ENCODE results near the gene GRM1. TPM values are rescaled to one million over a fixed set of nuclear protein-coding genes. Genes with fewer than 3 reads are reported as not detected.
"Not testable (repeated sequence)": the region's sequence is repeated elsewhere in the genome, so short reads cannot be mapped to it uniquely, and the experiment has no call there.

GRM1 gene
- total and polyA plus RNA-seq, 2 donors: 0.01 to 0.16 TPM

- WGBS: 85% methylated on average over 2 of the region's 2 CpGs
- H3K36me3 ChIP-seq (ENCODE audit: insufficient read depth): no peaks in the 10 kb centered on the region
Measured at GRCh38 chr6:146240807-146241206, 211.9 kb downstream of the GRM1 start.

DNA sequence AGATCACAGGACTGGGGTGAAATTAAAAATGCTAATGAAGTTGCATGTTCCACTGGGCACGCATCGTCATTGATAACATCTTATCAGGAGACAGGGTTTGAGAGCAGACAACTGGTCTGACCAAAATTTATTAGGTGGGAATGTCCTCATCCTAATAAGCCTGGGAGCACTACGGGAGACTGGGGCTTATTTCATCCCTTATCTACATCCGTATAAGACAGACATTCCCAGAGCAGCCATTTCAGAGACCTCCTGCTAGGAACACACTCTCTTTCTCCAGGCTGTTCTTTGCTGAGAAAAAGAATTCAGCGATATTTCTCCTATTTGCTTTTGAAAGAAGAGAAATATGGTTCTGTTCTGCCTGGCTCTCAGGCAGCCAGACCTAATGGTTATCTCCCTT lies 214.8 kb downstream of the GRM1 start:
- DNase-seq (ENCODE audit: extremely low spot score); H3K27ac ChIP-seq (ENCODE audit: low read depth); H3K4me3 ChIP-seq (ENCODE audit: low read depth, low read length); H3K36me3 ChIP-seq (ENCODE audit: insufficient read depth); H3K4me1 ChIP-seq (ENCODE audit: insufficient read depth): not testable (repeated sequence)
- WGBS: 72% methylated on average over 5 of the region's 5 CpGs

More at GRCh38 chr6:146240807-146241206, 211.9 kb downstream of the GRM1 start:
- no peaks in the 10 kb centered on the region for H3K4me1 ChIP-seq (ENCODE audit: insufficient read depth)
- H3K4me3 ChIP-seq (ENCODE audit: low read depth, low read length): no peak overlapping the region
- H3K27ac ChIP-seq (ENCODE audit: low read depth): no peak overlapping the region
- no peak for DNase-seq (ENCODE audit: extremely low spot score)

DNA sequence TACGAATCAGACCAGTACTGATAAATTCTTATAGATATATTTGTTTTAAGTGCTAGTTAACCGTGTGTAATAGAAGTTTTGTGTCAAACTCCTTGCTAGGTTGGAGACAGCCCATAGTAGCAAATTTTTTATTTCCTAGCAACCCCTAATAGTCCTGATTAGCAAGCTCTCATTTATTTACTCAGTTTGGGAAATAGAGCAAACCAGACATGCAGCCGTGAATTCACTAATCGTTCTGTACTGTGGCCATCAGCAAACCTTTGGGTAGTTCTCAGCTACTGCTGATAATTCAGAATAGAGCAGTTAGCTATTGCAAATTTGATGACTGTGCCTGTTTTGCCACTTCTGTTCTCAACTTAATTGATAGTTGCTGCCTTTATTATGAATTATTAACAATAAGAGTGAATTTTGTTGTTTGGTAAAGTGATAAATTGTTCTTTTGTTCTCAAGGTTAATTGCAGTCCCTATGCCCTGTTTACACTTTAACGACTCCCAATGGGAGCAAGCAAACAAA lies 215.8 kb downstream of the GRM1 start:
- H3K27ac ChIP-seq (ENCODE audit: low read depth): no peak overlapping the region
- no peaks in the 10 kb centered on the region for H3K36me3 ChIP-seq (ENCODE audit: insufficient read depth)
- WGBS: 85% methylated on average over 5 of the region's 5 CpGs
- no peak overlapping the region for H3K4me3 ChIP-seq (ENCODE audit: low read depth, low read length)
- H3K4me1 ChIP-seq (ENCODE audit: insufficient read depth): no peaks in the 10 kb centered on the region
- no peak for DNase-seq (ENCODE audit: extremely low spot score)

DNA sequence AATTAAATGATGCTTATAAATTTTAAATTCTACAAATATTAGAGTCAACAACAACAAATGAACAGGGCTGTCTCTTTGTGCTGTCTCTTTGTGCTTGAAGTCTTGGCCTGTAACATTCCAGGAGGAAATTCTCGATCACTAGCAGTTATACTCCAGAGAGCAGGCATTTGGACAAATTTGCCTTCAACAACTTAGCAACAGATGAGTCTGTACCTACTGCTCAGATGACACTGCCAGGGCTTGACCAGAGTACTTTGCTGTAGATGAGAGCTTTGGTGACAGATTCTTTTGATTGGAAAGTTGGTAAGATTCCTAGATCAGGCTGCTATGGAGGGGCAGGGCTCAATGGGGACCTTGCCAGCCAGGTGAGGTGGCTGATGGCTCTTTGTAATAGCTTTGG lies 217.2 kb downstream of the GRM1 start:
- H3K27ac ChIP-seq (ENCODE audit: low read depth): no peak overlapping the region
- H3K4me3 ChIP-seq (ENCODE audit: low read depth, low read length): no peak overlapping the region
- WGBS: 67% methylated on average over 1 of the region's 1 CpG
- H3K4me1 ChIP-seq (ENCODE audit: insufficient read depth): no peaks in the 10 kb centered on the region
- H3K36me3 ChIP-seq (ENCODE audit: insufficient read depth): no peaks in the 10 kb centered on the region
- no peak for DNase-seq (ENCODE audit: extremely low spot score)

DNA sequence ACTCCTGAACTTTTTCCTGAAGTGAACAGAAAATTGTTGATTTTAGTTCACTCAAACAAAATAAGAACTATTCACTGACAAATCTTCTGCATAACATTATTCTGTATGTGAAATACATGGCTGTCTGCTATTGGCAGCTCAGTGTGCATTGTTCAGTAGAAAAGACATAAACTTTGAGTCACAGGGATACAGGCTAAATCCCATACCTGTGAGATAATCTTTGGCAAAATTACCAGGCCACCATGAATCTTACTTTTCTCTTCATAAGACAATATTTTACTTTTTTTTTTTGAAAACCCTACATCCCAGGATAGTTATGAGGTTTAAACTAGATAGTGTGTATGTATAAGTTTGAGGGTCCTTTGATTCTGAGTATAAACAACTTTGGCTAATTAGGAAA lies 224.8 kb downstream of the GRM1 start:
- no peak overlapping the region for H3K4me3 ChIP-seq (ENCODE audit: low read depth, low read length)
- H3K27ac ChIP-seq (ENCODE audit: low read depth): no peak overlapping the region
- H3K36me3 ChIP-seq (ENCODE audit: insufficient read depth): no peaks in the 10 kb centered on the region
- no peak for DNase-seq (ENCODE audit: extremely low spot score)
- H3K4me1 ChIP-seq (ENCODE audit: insufficient read depth): no peaks in the 10 kb centered on the region

DNA sequence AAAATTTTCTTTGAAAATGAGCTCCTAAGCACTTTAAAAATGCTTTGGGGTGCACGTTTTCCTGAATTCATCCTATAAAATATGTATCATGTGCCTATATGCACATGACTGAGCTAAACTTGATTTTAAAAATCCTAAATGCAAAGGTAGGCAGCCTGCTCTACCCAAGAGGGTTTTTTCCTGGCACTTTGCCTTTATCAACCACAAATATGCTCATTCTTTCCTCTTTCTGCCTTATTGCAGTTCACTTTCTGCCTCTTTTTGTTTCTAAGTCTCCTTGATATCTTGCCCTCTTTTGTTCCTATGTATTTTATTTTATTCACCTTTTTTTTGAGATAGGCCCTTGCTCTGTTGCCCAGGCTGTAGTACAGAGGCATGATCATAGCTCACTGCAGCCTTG lies 229.3 kb downstream of the GRM1 start:
- no peak for DNase-seq (ENCODE audit: extremely low spot score)
- Histone ChIP-seq H3K36me3 (ENCODE audit: insufficient read depth) (no peaks in the 10 kb centered on the region), H3K4me1 (ENCODE audit: insufficient read depth) (no peaks in the 10 kb centered on the region), H3K27ac (ENCODE audit: low read depth) (no peak overlapping the region), H3K4me3 (ENCODE audit: low read depth, low read length) (no peak overlapping the region)
- 47% methylated on average over 1 of the region's 1 CpG for WGBS

DNA sequence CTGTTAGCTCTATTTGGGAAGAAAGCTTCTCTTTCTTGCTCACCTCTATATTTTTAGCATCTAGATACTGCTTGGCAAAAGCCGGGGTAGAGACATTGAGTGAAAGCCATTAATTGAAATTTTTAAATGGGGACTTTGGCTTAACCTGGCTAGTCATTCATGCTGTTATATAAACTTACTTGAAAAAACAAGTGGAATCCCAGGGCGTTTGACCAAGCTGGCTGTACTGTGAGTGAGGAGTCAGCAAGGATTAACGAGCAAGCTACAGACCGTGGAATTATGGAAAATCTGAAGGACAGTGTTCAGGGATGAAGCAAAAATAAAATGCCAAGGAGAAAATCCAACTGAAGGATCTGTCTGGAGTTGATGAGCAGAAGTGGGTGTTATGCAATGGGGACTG lies 232.0 kb downstream of the GRM1 start:
- Histone ChIP-seq H3K27ac (ENCODE audit: low read depth) (no peak overlapping the region), H3K4me1 (ENCODE audit: insufficient read depth) (no peaks in the 10 kb centered on the region), H3K36me3 (ENCODE audit: insufficient read depth) (no peaks in the 10 kb centered on the region), H3K4me3 (ENCODE audit: low read depth, low read length) (no peak overlapping the region)
- 66% methylated on average over 4 of the region's 4 CpGs for WGBS
- no peak for DNase-seq (ENCODE audit: extremely low spot score)

- WGBS: over 99% methylated on average over 2 of the region's 2 CpGs
- Histone ChIP-seq H3K36me3 (ENCODE audit: insufficient read depth) (no peaks in the 10 kb centered on the region), H3K4me3 (ENCODE audit: low read depth, low read length) (no peak overlapping the region), H3K4me1 (ENCODE audit: insufficient read depth) (no peaks in the 10 kb centered on the region), H3K27ac (ENCODE audit: low read depth) (no peak overlapping the region)
- DNase-seq (ENCODE audit: extremely low spot score): no peak
Measured at GRCh38 chr6:146265056-146265455, 236.2 kb downstream of the GRM1 start.

- WGBS: 94% methylated on average over 18 of the region's 18 CpGs
- no peak for DNase-seq (ENCODE audit: extremely low spot score)
Measured at GRCh38 chr6:146267447-146267846, 238.6 kb downstream of the GRM1 start.

GRCh38 chr6:146267946-146268345 lies 239.1 kb downstream of the GRM1 start:
- H3K27ac ChIP-seq (ENCODE audit: low read depth): no peak overlapping the region
- 75% methylated on average over 1 of the region's 1 CpG for WGBS
- H3K36me3 ChIP-seq (ENCODE audit: insufficient read depth): no peaks in the 10 kb centered on the region
- no peak overlapping the region for H3K4me3 ChIP-seq (ENCODE audit: low read depth, low read length)
- no peak for DNase-seq (ENCODE audit: extremely low spot score)
- H3K4me1 ChIP-seq (ENCODE audit: insufficient read depth): no peaks in the 10 kb centered on the region

More at GRCh38 chr6:146267447-146267846, 238.6 kb downstream of the GRM1 start:
- no peak overlapping the region for H3K4me3 ChIP-seq (ENCODE audit: low read depth, low read length)
- no peaks in the 10 kb centered on the region for H3K4me1 ChIP-seq (ENCODE audit: insufficient read depth)
- H3K36me3 ChIP-seq (ENCODE audit: insufficient read depth): no peaks in the 10 kb centered on the region
- H3K27ac ChIP-seq (ENCODE audit: low read depth): no peak overlapping the region

DNA sequence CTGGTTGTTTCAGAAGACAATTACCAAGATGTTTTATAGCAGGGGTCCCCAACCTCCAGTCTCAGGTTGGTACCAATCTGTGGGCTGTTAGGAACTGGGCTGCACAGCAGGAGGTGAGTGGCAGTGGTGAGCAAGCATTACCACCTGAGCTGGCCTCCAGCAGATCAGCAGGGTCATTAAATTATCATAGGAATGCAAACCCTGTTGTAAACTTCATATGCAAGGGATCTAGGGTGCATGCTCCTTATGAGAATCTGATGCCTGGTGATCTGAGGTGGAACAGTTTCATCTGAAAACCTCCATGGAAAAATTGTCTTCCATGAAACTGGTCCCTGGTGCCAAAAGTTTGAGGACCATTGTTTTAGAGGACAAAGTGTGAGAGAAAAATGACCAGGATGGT lies 240.6 kb downstream of the GRM1 start:
- H3K27ac ChIP-seq (ENCODE audit: low read depth): no peak overlapping the region
- no peak for DNase-seq (ENCODE audit: extremely low spot score)
- no peaks in the 10 kb centered on the region for H3K4me1 ChIP-seq (ENCODE audit: insufficient read depth)

GRCh38 chr6:146271163-146271562 lies 242.3 kb downstream of the GRM1 start:
- not testable (repeated sequence) for H3K4me1 ChIP-seq (ENCODE audit: insufficient read depth); DNase-seq (ENCODE audit: extremely low spot score); H3K36me3 ChIP-seq (ENCODE audit: insufficient read depth); H3K27ac ChIP-seq (ENCODE audit: low read depth); H3K4me3 ChIP-seq (ENCODE audit: low read depth, low read length)
- WGBS: 18% methylated on average over 1 of the region's 1 CpG

More for the DNA sequence above, 240.6 kb downstream of the GRM1 start:
- Histone ChIP-seq H3K36me3 (ENCODE audit: insufficient read depth) (no peaks in the 10 kb centered on the region), H3K4me3 (ENCODE audit: low read depth, low read length) (no peak overlapping the region)

DNA sequence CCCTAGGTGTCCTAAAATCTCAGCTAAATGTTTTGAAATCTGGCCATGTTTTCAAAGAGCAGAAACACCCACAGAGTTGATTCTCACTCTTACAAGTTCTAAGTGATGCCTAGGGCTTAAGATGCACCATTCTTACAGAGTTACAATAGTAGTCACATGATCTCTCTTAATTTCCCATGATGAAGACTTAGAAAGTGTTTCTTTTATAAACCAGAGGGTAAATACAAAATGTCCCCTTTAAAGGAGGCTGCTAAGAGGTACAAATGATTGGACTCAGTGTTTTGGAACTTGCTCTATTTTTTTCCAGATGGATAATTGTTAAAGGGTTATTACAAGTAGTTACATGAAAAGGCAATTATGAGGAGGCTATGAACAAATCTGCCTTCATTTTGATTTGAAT lies 244.6 kb downstream of the GRM1 start:
- Histone ChIP-seq H3K4me1 (ENCODE audit: insufficient read depth) (no peaks in the 10 kb centered on the region), H3K4me3 (ENCODE audit: low read depth, low read length) (no peak overlapping the region), H3K27ac (ENCODE audit: low read depth) (no peak overlapping the region), H3K36me3 (ENCODE audit: insufficient read depth) (no peaks in the 10 kb centered on the region)
- no peak for DNase-seq (ENCODE audit: extremely low spot score)

GRCh38 chr6:146277142-146277541 lies 248.3 kb downstream of the GRM1 start:
- WGBS: 59% methylated on average over 2 of the region's 2 CpGs
- Histone ChIP-seq H3K4me3 (ENCODE audit: low read depth, low read length) (no peak overlapping the region), H3K36me3 (ENCODE audit: insufficient read depth) (no peaks in the 10 kb centered on the region), H3K4me1 (ENCODE audit: insufficient read depth) (no peaks in the 10 kb centered on the region), H3K27ac (ENCODE audit: low read depth) (no peak overlapping the region)
- DNase-seq (ENCODE audit: extremely low spot score): no peak

DNA sequence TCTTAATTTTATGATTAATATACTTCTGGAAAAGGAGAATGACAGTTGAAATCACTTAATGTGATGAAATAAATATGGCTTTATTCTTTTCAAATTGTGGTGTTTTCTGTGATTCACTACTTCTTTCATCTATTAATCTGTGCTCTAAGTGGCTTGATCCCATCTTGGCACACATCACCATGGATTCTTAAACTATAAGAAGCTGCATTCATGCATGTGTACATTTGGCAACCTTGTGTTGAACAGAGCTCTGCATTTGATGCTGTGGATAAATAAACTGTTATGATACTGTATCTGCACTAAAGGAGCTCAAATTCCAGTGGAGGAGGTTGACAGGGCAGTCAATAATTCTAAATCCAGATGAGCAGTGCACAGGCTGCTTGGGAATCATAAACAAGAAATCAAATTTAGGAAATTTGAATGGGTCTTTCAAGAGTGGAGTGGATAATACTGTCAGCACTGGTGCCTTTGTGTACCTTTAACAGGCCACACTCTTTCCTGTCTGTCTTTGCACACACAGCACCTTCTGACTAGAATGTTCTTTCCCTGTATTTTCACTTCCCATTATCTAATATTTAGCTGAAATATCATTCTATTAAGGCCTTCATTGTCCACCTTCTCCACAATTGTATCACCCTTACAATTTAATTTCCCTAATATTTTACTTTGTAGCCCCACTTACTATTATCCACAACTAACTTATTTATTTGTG lies 252.9 kb downstream of the GRM1 start:
- no peak overlapping the region for H3K4me3 ChIP-seq (ENCODE audit: low read depth, low read length)
- H3K27ac ChIP-seq (ENCODE audit: low read depth): no peak overlapping the region
- H3K36me3 ChIP-seq (ENCODE audit: insufficient read depth): no peaks in the 10 kb centered on the region
- no peaks in the 10 kb centered on the region for H3K4me1 ChIP-seq (ENCODE audit: insufficient read depth)
- no peak for DNase-seq (ENCODE audit: extremely low spot score)

Measured in urinary bladder (tissue), 4 donors.